ENCODE results near the gene ITCH.

- TF ChIP-seq EZH2phosphoT487 (IDR thresholded peaks at IDR 0.05; ENCODE audit: borderline replicate concordance, low read depth, low read length) (no peak), CTCF (conservative IDR thresholded peaks at IDR 0.05; ENCODE audit: low read length) (no peak)
These were observed 179.4 kb downstream of the ITCH start for GRCh38 chr20:34542439-34542838.
